Ovary (tissue), 9 donors: ENCODE results near the gene GSG1L. TPM values are rescaled to one million over a fixed set of nuclear protein-coding genes. Genes with fewer than 3 reads are reported as not detected.
"Not testable (repeated sequence)": the region's sequence is repeated elsewhere in the genome, so short reads cannot be mapped to it uniquely, and the experiment has no call there.

Experiments used
- DNase-seq, 5 donors: peaks; one replicate each; pipeline ENCODE4 v3.0.0-alpha.2; 2019 to 2020
- H3K27ac ChIP-seq, 2 donors: fragments of 200-600 bp; one replicate each; pipeline versions ENCODE4 v1.5.1 to v1.8.0; 2019 to 2022
- H3K27me3 ChIP-seq: fragments of 200-600 bp; one replicate; pipeline ENCODE4 v1.8.0; 2022
- H3K36me3 ChIP-seq: fragments of 200-600 bp; sonication (generic); one replicate; pipeline ENCODE4 v1.5.1; 2019
- H3K4me1 ChIP-seq: one replicate; pipeline ENCODE4 v1.8.1; 2013; ENCODE audit warnings: mild to moderate bottlenecking, moderate library complexity; ENCODE audit not compliant: insufficient read depth
- H3K4me3 ChIP-seq: fragments of 200-600 bp; sonication (generic); one replicate; pipeline ENCODE4 v1.5.1; 2017
- H3K9me3 ChIP-seq, 2 donors: fragments of 200-600 bp in 1 of 2; sonication (generic) in 1 of 2; one replicate each; pipeline versions ENCODE4 v1.5.1 to v1.8.1; 2013 to 2019; ENCODE audit warnings: mild to moderate bottlenecking in 1 of 2, moderate library complexity in 1 of 2
- EP300 ChIP-seq: sonication (generic); formaldehyde crosslinking; IDR thresholded peaks from one replicate; pipeline ENCODE4 v1.6.1; 2017; ENCODE audit warnings: antibody characterized with exemption
- POLR2A ChIP-seq: fragments of 450-650 bp; IDR thresholded peaks from one replicate; pipeline ENCODE4 v1.6.1; 2017; ENCODE audit warnings: antibody characterized with exemption, mild to moderate bottlenecking, moderate library complexity
- WGBS, 3 donors: extraction: QIAGEN DNeasy Blood & Tissue Kit in 1 of 3; methylation state at CpG; one replicate each; pipeline versions ENCODE4 v1.1.5 to v1.1.7; 2013 to 2017; 5-methylcytosine and 5-hydroxymethylcytosine counted together
- intact Hi-C, 4 donors: fragments of 100-400 bp; cut with DNase I; formaldehyde crosslinking; loops; one replicate each; pipeline versions ENCODE4 v1.11.0 to v1.15.1; 2022 to 2023
- polyA plus RNA-seq, 2 donors: library from polyadenylated mRNA; stranded (reverse); fragments of 200-250 nt in 1 of 2; fragments of 350-450 nt in 1 of 2; fragmentation: Illumina TruSeq in 1 of 2; extraction: RNeasy Lipid Tissue Mini Kit (QIAGEN cat#74804) in 1 of 2; gene quantifications; one replicate each; pipeline ENCODE4 v1.2.3, GENCODE V29; 2013 to 2014
- total RNA-seq, 7 donors: library from RNA; depleted of rRNA in 2 of 7; stranded (reverse); fragments of >200 nt in 2 of 7; fragmentation: NEBNext Ultra II Directional in 3 of 7; extraction: Animal tissue kit (Norgen Biotek cat#: 25700) in 3 of 7; gene quantifications; one replicate each; pipeline versions ENCODE4 v1.1.0 to v1.2.4, GENCODE V29; 2016 to 2023
- TF ChIP-seq, protein P1 (sequence below), 3 donors: fragments of 450-650 bp in 2 of 3; fragments of 200-600 bp in 1 of 3; IDR thresholded peaks; one replicate each; pipeline versions ENCODE4 v1.5.1 to v1.8.0; 2016 to 2022; ENCODE audit warnings: antibody characterized with exemption in 3 of 3, mild to moderate bottlenecking in 1 of 3
- donor health status: DM: no; HTN: no; CAD: no; lungs with moderate emphysema.
- donor health status: DM: no; HTN: no; CAD: no.
- donor health status: Bipolar disorder and iron deficiency.
- donor health status: DM: yes; HTN: yes; CAD: no.
- donor health status: DM: no; HTN: no; CAD: no.
- donor health status: DM: yes; HTN: yes; CAD: no.

GSG1L gene
- total and polyA plus RNA-seq, 9 donors, result 0.30 to 1.1 (median 0.46) TPM; not detected in 4

DNA sequence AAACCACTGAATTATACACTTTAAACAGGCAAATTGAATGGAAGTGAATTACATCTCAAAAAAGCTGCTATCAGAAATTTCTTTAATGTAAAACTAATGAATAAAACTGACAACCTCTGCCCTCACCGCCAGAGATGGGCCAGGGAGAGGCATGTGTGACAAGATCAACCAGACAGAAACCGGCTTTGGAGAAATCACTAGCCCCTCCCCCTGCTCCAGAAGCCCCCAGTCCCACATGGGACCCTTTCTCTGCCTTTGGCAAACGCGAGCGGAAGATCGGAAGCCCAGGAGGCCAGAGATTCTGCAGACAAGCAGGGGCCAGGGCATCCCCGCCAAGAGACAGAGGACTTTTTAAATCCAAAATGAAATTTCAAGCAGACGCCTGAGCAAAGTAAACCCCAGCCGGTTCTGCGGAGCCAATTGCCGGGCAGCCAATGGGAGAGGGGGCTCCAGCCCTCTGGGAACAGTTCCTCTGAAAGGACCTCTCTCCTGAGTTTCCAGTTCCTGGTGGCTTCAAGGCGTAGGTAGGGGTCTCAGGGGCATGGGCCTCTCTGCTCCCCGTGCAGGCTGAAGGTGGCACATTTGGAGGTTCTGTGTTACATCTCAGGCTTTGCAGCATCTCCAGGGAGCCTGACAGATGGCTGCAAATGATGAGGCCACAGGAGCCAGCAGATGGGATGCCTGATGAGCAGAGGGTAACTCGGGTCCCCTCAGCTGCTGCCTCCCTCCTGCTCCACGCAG is 118.1 kb downstream of the GSG1L start:
- no peak overlapping the region for H3K27ac ChIP-seq
- no peak overlapping the region for H3K4me3 ChIP-seq
- no peaks in the 10 kb centered on the region for H3K27me3 ChIP-seq
- intact Hi-C loops, result no loop called here
- H3K9me3 ChIP-seq, result no peaks in the 10 kb centered on the region
- no peaks in the 10 kb centered on the region for H3K36me3 ChIP-seq
- no peaks in the 10 kb centered on the region for H3K4me1 ChIP-seq
- TF ChIP-seq EP300 (no peak), POLR2A (no peak)
- TF ChIP-seq, protein P1, sequence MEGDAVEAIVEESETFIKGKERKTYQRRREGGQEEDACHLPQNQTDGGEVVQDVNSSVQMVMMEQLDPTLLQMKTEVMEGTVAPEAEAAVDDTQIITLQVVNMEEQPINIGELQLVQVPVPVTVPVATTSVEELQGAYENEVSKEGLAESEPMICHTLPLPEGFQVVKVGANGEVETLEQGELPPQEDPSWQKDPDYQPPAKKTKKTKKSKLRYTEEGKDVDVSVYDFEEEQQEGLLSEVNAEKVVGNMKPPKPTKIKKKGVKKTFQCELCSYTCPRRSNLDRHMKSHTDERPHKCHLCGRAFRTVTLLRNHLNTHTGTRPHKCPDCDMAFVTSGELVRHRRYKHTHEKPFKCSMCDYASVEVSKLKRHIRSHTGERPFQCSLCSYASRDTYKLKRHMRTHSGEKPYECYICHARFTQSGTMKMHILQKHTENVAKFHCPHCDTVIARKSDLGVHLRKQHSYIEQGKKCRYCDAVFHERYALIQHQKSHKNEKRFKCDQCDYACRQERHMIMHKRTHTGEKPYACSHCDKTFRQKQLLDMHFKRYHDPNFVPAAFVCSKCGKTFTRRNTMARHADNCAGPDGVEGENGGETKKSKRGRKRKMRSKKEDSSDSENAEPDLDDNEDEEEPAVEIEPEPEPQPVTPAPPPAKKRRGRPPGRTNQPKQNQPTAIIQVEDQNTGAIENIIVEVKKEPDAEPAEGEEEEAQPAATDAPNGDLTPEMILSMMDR (IDR thresholded peaks at IDR 0.05), result no peak
- WGBS, 3 donors, result 18 to 26% (median 25%) methylated on average over 15 of the region's 15 CpGs
- no peak for DNase-seq

GRCh38 chr16:27943766-27944165 is 119.7 kb downstream of the GSG1L start:
- Histone ChIP-seq H3K36me3 (no peaks in the 10 kb centered on the region), H3K4me3 (no peak overlapping the region), H3K9me3 (no peaks in the 10 kb centered on the region), H3K27ac (no peak overlapping the region), H3K27me3 (no peaks in the 10 kb centered on the region), H3K4me1 (no peaks in the 10 kb centered on the region)
- intact Hi-C loops, result no loop called here
- 61 to 67% (median 63%) methylated on average over 2 of the region's 2 CpGs for WGBS, 3 donors
- TF ChIP-seq EP300 (no peak), POLR2A (no peak)
- TF ChIP-seq, protein P1 (IDR thresholded peaks at IDR 0.05), result no peak
- DNase-seq, result no peak

- H3K36me3 ChIP-seq, H3K9me3 ChIP-seq, H3K27ac ChIP-seq, H3K27me3 ChIP-seq, intact Hi-C loops, H3K4me1 ChIP-seq, H3K4me3 ChIP-seq, DNase-seq: not testable (repeated sequence)
- 82 to 88% (median 83%) methylated on average over 5 of the region's 5 CpGs for WGBS, 3 donors
These were observed 121.4 kb downstream of the GSG1L start for GRCh38 chr16:27942071-27942470.

DNA sequence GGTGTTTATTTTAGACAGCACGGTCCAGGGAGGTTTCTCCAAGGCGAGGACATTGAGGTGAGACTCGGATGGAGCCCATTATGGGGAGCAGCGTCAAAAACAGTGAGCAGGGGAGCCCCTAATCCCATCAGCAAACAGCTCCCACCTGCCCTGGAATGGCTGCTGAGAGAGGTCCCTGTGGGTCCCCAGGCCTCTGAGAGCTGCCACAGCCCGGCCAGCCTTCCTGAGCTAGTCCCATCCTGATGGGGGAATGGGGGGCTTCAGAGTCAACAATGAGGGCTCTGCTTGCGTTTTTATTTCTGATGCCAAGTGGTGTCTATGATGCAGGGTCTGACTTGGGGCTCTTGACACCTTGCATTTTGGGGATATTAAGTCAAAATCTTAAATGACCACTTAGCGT is 128.4 kb downstream of the GSG1L start:
- H3K36me3 ChIP-seq, result no peaks in the 10 kb centered on the region
- 74 to 78% (median 78%) methylated on average over 7 of the region's 7 CpGs for WGBS, 3 donors
- TF ChIP-seq, protein P1 (IDR thresholded peaks at IDR 0.05), result no peak
- TF ChIP-seq POLR2A (no peak), EP300 (no peak)
- no peaks in the 10 kb centered on the region for H3K4me1 ChIP-seq
- H3K9me3 ChIP-seq, result no peaks in the 10 kb centered on the region
- no peak overlapping the region for H3K4me3 ChIP-seq
- H3K27ac ChIP-seq, result no peak overlapping the region
- intact Hi-C loops, result no loop called here
- no peaks in the 10 kb centered on the region for H3K27me3 ChIP-seq
- DNase-seq, result no peak

- no peak overlapping the region for H3K27ac ChIP-seq
- H3K4me3 ChIP-seq, result no peak overlapping the region
- H3K36me3 ChIP-seq, result no peaks in the 10 kb centered on the region
- intact Hi-C loops, result no loop called here
- TF ChIP-seq EP300 (no peak), POLR2A (no peak)
- TF ChIP-seq, protein P1 (IDR thresholded peaks at IDR 0.05), result no peak
- H3K9me3 ChIP-seq, result no peaks in the 10 kb centered on the region
- H3K4me1 ChIP-seq, result no peaks in the 10 kb centered on the region
- no peak for DNase-seq
- no peaks in the 10 kb centered on the region for H3K27me3 ChIP-seq
- WGBS, 3 donors, result 56 to 75% (median 72%) methylated on average over 3 of the region's 3 CpGs
These were observed 130.9 kb downstream of the GSG1L start for GRCh38 chr16:27932542-27933135.
